Upper lobe of left lung (tissue), 4 donors: ENCODE measurements around the gene PRLH.

Experiments used
- CTCF ChIP-seq, 6 experiments: fragments of 450-650 bp in 4 of 6; fragments of 200-600 bp in 2 of 6; sonication (generic) in 2 of 6; IDR thresholded peaks; one replicate each; pipeline ENCODE4 v1.5.1; 2016 to 2019; ENCODE audit warnings: antibody characterized with exemption in 6 of 6
- POLR2A ChIP-seq, 4 donors: fragments of 450-650 bp; IDR thresholded peaks; one replicate each; pipeline ENCODE4 v1.5.1; 2016 to 2017; ENCODE audit warnings: antibody characterized with exemption in 4 of 4, mild to moderate bottlenecking in 2 of 4
- POLR2AphosphoS5 ChIP-seq, 2 donors: sonication (generic); formaldehyde crosslinking; IDR thresholded peaks; one replicate each; pipeline ENCODE4 v1.5.1; 2017; ENCODE audit warnings: antibody characterized with exemption in 2 of 2

GRCh38 chr2:237614151-237614720 is 47.9 kb downstream of the PRLH start:
- TF ChIP-seq POLR2A (IDR thresholded peaks at IDR 0.05) (no peak), CTCF (IDR thresholded peaks at IDR 0.05) (peak in 1 of 6 experiments; percentile 35), POLR2AphosphoS5 (IDR thresholded peaks at IDR 0.05) (peak in 1 of 2 donors; percentile 44)
